Superior temporal gyrus (tissue), 1 donor: ENCODE results near the gene CCL14.
"Not testable (repeated sequence)": the region's sequence is repeated elsewhere in the genome, so short reads cannot be mapped to it uniquely, and the experiment has no call there.

ENCODE experiments used
- DNase-seq: peaks from one replicate; pipeline ENCODE4 v3.0.0-alpha.2; 2016; ENCODE audit errors: extremely low spot score

Gene CCL14

DNA sequence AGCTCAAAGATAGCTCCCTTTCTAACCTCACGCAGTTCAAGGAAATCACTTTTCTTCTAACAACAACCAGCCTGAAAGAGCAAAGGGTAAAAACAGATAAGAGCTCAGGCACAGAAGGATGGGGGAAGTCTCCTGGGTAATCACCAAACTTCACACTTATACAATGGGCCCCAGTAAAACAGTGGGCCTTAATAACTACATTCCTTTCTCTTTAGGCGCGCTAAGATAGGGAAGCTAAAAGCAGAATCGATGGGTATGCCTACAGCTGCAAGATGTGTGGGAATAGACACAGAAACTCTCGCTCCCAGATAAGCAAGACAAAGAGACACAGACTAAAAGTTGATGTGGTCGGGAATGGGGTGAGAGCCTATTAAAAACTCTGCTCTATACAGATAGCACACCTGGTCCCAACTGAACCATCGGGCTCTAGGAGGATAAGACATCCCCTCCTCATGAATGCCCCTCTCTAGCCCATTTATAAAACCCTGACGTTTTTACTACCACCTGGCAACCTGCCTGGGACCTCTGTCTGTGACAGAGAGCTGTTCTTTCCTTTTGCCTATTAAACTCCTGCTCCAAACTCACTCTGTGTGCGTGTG is 43.8 kb downstream of the CCL14 start:
- no peak for DNase-seq

DNA sequence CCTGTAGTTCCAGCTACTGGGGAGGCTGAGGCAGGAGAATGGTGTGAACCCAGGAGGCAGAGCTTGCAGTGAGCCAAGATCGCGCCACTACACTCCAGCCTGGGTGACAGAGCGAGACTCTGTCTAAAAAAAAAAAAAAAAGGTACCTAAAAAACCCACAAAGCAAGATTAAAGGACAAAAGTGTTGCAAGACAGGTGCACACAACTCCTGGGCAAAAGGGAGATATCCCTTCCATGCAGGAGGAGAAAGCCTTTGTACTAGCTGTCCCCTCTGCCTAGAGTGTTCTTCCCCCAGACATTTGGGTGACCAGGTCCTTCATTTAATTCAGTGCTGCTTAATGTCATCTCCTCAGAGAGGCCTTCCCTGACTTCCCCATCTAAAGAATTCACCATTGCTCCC is 48.0 kb downstream of the CCL14 start:
- DNase-seq = not testable (repeated sequence)

GRCh38 chr17:35936063-35936462 is 50.5 kb downstream of the CCL14 start:
- no peak for DNase-seq

DNA sequence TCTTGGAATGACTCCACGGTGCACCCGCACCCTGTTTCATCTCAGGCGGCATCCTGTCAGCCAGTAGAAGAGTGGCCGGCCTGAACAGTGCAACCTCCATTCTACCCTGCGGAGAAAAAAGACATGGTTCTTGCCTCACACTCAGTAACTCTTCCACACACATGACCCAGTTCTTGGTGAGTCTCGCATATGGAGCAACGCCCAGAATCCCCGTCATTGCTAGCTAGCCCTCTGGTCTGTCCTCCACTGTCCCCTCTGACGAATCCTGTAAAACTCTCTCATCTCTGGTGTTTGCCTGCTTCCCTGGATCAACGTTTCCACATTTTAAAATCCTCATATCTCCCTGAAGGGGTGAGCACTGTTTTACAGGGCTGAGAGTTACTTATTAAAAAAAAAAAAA is 51.8 kb downstream of the CCL14 start:
- no peak for DNase-seq
